Endothelial cell of umbilical vein (primary cell): ENCODE data around the gene ADD2.

Experiments
- EZH2 ChIP-seq: IDR thresholded peaks from 2 replicates; pipeline ENCODE4 v1.6.1; 2012; ENCODE audit warnings: borderline replicate concordance, low read depth, mild to moderate bottlenecking, moderate library complexity, low read length, inconsistent platforms; ENCODE audit not compliant: severe bottlenecking
- FOS ChIP-seq: IDR thresholded peaks from 2 replicates; pipeline ENCODE4 v1.6.1; 2011; ENCODE audit warnings: mild to moderate bottlenecking, low read length, moderate library complexity, borderline replicate concordance; ENCODE audit not compliant: insufficient read depth
- JUN ChIP-seq: IDR thresholded peaks from 2 replicates; pipeline ENCODE4 v1.6.1; 2011; ENCODE audit warnings: borderline replicate concordance, low read depth; ENCODE audit not compliant: insufficient read length, insufficient read depth
- MAX ChIP-seq: IDR thresholded peaks from 2 replicates; pipeline ENCODE4 v1.6.1; 2011; ENCODE audit not compliant: insufficient read depth, insufficient read length
- MYC ChIP-seq: IDR thresholded peaks from one replicate; pipeline ENCODE4 v1.6.1; 2011; ENCODE audit warnings: mild to moderate bottlenecking, low read depth, low read length
- POLR2A ChIP-seq: IDR thresholded peaks from 2 replicates; pipeline ENCODE4 v1.6.1; 2012; ENCODE audit warnings: low read depth, mild to moderate bottlenecking, control low read depth, low read length
- POLR2AphosphoS5 ChIP-seq: IDR thresholded peaks from 2 replicates; pipeline ENCODE4 v1.6.1; 2012; ENCODE audit warnings: low read depth, mild to moderate bottlenecking, control low read depth, low read length, moderate library complexity; ENCODE audit not compliant: insufficient read depth
- TF ChIP-seq, protein P1 (sequence below), 2 donors: IDR thresholded peaks; 1 replicate in 1 of 2; 2 replicates in 1 of 2; pipeline ENCODE4 v1.5.1; 2011; ENCODE audit warnings: low read length in 2 of 2, mild to moderate bottlenecking in 2 of 2, moderate library complexity in 2 of 2, control low read depth in 1 of 2, inconsistent platforms in 1 of 2, low read depth in 1 of 2; ENCODE audit not compliant: insufficient read depth in 1 of 2; ENCODE audit errors: extremely low read depth in 1 of 2

DNA sequence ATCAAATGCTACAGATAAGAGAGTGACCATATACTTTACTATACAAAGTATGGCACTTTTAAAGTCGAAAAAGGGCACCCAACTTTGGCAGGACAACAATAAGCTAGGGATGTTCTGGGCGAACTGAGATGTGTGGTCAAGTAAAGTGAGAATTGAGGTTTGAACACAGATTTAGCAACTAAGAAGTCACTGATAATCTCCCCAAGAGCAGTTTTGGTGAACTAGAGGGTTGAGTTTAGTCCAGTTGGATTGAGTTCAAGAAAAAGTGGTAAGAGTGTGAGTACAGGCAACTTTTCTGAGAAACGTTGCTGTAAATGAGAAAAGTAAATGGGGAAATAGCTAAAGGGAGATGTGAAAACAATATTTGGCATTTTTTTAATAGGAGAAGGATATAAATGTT, 148.8 kb downstream of the ADD2 start:
- TF ChIP-seq EZH2 (no peak), MAX (no peak), POLR2A (no peak), JUN (no peak), POLR2AphosphoS5 (no peak), FOS (no peak), MYC (no peak)
- TF ChIP-seq, protein P1, sequence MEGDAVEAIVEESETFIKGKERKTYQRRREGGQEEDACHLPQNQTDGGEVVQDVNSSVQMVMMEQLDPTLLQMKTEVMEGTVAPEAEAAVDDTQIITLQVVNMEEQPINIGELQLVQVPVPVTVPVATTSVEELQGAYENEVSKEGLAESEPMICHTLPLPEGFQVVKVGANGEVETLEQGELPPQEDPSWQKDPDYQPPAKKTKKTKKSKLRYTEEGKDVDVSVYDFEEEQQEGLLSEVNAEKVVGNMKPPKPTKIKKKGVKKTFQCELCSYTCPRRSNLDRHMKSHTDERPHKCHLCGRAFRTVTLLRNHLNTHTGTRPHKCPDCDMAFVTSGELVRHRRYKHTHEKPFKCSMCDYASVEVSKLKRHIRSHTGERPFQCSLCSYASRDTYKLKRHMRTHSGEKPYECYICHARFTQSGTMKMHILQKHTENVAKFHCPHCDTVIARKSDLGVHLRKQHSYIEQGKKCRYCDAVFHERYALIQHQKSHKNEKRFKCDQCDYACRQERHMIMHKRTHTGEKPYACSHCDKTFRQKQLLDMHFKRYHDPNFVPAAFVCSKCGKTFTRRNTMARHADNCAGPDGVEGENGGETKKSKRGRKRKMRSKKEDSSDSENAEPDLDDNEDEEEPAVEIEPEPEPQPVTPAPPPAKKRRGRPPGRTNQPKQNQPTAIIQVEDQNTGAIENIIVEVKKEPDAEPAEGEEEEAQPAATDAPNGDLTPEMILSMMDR (IDR thresholded peaks at IDR 0.05; ENCODE audit: extremely low read depth in 1 of 2, insufficient read depth in 1 of 2, low read depth in 1 of 2, low read length in 2 of 2) = no peak
